SK-N-SH (cell line): Measurements from ENCODE around the gene MARK4. TPM values are rescaled to one million over a fixed set of nuclear protein-coding genes. Genes with fewer than 3 reads are reported as not detected.

Experiments
- CTCF ChIA-PET: fragments of 300-600, 350-600 bp; formaldehyde crosslinking; extraction: SDS; loops from one replicate; lab custom pipeline; 2021; lab: Yijun Ruan, JAX
- POLR2A ChIA-PET: fragments of 350-600 bp; sonication (Branson Sonifier 250); formaldehyde crosslinking; extraction: SDS; loops from one replicate; lab custom pipeline; 2020; ENCODE audit warnings: antibody characterized with exemption, inconsistent platforms; lab: Yijun Ruan, JAX
- DNase-seq: peaks from one replicate; pipeline ENCODE4 v3.0.0; 2012
- H2AFZ ChIP-seq: fragments of 200-600 bp; sonication (generic); 2 replicates; pipeline ENCODE4 v1.8.1; 2016; ENCODE audit warnings: antibody characterized with exemption, mild to moderate bottlenecking, low read depth
- H3F3A ChIP-seq: fragments of 200-600 bp; sonication (generic); replicated peaks from 2 replicates; pipeline ENCODE3; 2016; ENCODE audit warnings: antibody characterized with exemption, mild to moderate bottlenecking; ENCODE audit not compliant: insufficient read depth
- H3K27ac ChIP-seq, 2 experiments: fragments of 200-500 bp in 1 of 2; fragments of 200-600 bp in 1 of 2; sonication (Bioruptor generic) in 1 of 2; sonication (generic), shearing (Covaris generic) in 1 of 2; 2 replicates each; pipeline versions ENCODE4 v1.5.1 to v1.6.1; 2014 to 2016; ENCODE audit warnings: low read depth in 2 of 2, inconsistent platforms in 1 of 2, low read length in 1 of 2, mild to moderate bottlenecking in 1 of 2, mixed read lengths in 1 of 2
- H3K27me3 ChIP-seq: fragments of 200-600 bp; sonication (generic), shearing (Covaris generic); 2 replicates; pipeline ENCODE4 v1.6.1; 2016; ENCODE audit warnings: mixed run types; ENCODE audit not compliant: insufficient read depth
- H3K36me3 ChIP-seq, 2 experiments: fragments of 200-500 bp in 1 of 2; fragments of 200-600 bp in 1 of 2; sonication (Bioruptor generic) in 1 of 2; sonication (generic) in 1 of 2; replicated peaks in 1 of 2; 2 replicates each; pipeline versions ENCODE3 to v1.5.1; 2014 to 2016; ENCODE audit warnings: low read length in 1 of 2, mild to moderate bottlenecking in 1 of 2; ENCODE audit not compliant: insufficient read depth in 2 of 2, control insufficient read depth in 1 of 2
- H3K4me1 ChIP-seq, 2 experiments: fragments of 200-500 bp in 1 of 2; fragments of 200-600 bp in 1 of 2; sonication (Bioruptor generic) in 1 of 2; sonication (generic), shearing (Covaris generic) in 1 of 2; 2 replicates each; pipeline versions ENCODE4 v1.5.1 to v1.6.1; 2014 to 2016; ENCODE audit warnings: low read depth in 1 of 2, low read length in 1 of 2, mixed run types in 1 of 2; ENCODE audit not compliant: insufficient read depth in 2 of 2, control insufficient read depth in 1 of 2
- H3K4me2 ChIP-seq: fragments of 200-600 bp; sonication (generic), shearing (Covaris generic); 2 replicates; pipeline ENCODE4 v1.6.1; 2017; ENCODE audit warnings: mixed run types
- H3K4me3 ChIP-seq, 2 experiments: fragments of 200-500 bp in 1 of 2; fragments of 200-600 bp in 1 of 2; sonication (Bioruptor generic) in 1 of 2; sonication (generic), shearing (Covaris generic) in 1 of 2; 2 replicates each; pipeline versions ENCODE4 v1.5.1 to v1.8.1; 2014 to 2016; ENCODE audit warnings: low read depth in 2 of 2, inconsistent platforms in 1 of 2, low read length in 1 of 2, mild to moderate bottlenecking in 1 of 2, mixed read lengths in 1 of 2, moderate library complexity in 1 of 2
- H3K79me2 ChIP-seq: fragments of 200-600 bp; sonication (generic); 2 replicates; pipeline ENCODE4 v1.8.1; 2017; ENCODE audit warnings: mild to moderate bottlenecking; ENCODE audit not compliant: insufficient read depth
- H3K9ac ChIP-seq: fragments of 200-600 bp; sonication (generic); 2 replicates; pipeline ENCODE4 v1.6.1; 2017; ENCODE audit warnings: mixed run types
- H3K9me2 ChIP-seq: fragments of 200-600 bp; sonication (generic); 2 replicates; pipeline ENCODE4 v1.6.1; 2017; ENCODE audit warnings: mixed run types
- H3K9me3 ChIP-seq: fragments of 200-600 bp; sonication (generic); 2 replicates; pipeline ENCODE4 v1.6.1; 2017; ENCODE audit warnings: mixed run types, mild to moderate bottlenecking, moderate library complexity
- H4K20me1 ChIP-seq: fragments of 200-600 bp; sonication (generic); 2 replicates; pipeline ENCODE4 v1.6.1; 2017; ENCODE audit warnings: mild to moderate bottlenecking, mixed run types; ENCODE audit not compliant: insufficient read depth
- CHD2 ChIP-seq: fragments of 150-350 bp; IDR thresholded peaks from 2 replicates; pipeline ENCODE4 v1.6.1; 2018; ENCODE audit warnings: low read length; ENCODE audit not compliant: partially characterized antibody
- CTCF ChIP-seq: fragments of 200-600 bp; sonication (generic); IDR thresholded peaks from 2 replicates; pipeline ENCODE4 v1.6.1; 2017; ENCODE audit warnings: antibody characterized with exemption, mild to moderate bottlenecking, moderate library complexity
- ELF1 ChIP-seq: IDR thresholded peaks from 2 replicates; pipeline ENCODE4 v1.4.0; 2012
- EZH2phosphoT487 ChIP-seq: fragments of 200-600 bp; sonication (generic); IDR thresholded peaks from 2 replicates; pipeline ENCODE4 v1.6.1; 2017; ENCODE audit warnings: low read depth, mixed run types, mild to moderate bottlenecking, antibody characterized with exemption, moderate library complexity, borderline replicate concordance
- FOSL2 ChIP-seq: IDR thresholded peaks from 2 replicates; pipeline ENCODE4 v1.4.0; 2012; ENCODE audit warnings: low read depth, mild to moderate bottlenecking, moderate library complexity, borderline replicate concordance
- FOXJ3 ChIP-seq: sonication (generic); formaldehyde crosslinking; IDR thresholded peaks from 2 replicates; pipeline ENCODE4 v1.5.1; 2020; ENCODE audit warnings: mild to moderate bottlenecking, missing genetic modification reagents
- FOXM1 ChIP-seq: IDR thresholded peaks from 2 replicates; pipeline ENCODE4 v1.4.0; 2012; ENCODE audit warnings: low read depth, mild to moderate bottlenecking
- GABPA ChIP-seq: IDR thresholded peaks from 2 replicates; pipeline ENCODE4 v1.4.0; 2012; ENCODE audit warnings: low read depth, mild to moderate bottlenecking
- GATA2 ChIP-seq: sonication (generic); formaldehyde crosslinking; IDR thresholded peaks from 2 replicates; pipeline ENCODE4 v1.5.0; 2020; ENCODE audit warnings: mild to moderate bottlenecking, missing genetic modification reagents
- MXI1 ChIP-seq: IDR thresholded peaks from 2 replicates; pipeline ENCODE4 v1.6.1; 2012; ENCODE audit warnings: mild to moderate bottlenecking, low read depth, low read length, improper control_type of control experiment
- SMC3 ChIP-seq: IDR thresholded peaks from 2 replicates; pipeline ENCODE4 v1.6.1; 2012; ENCODE audit warnings: low read depth, low read length, improper control_type of control experiment
- TAF1 ChIP-seq: IDR thresholded peaks from 2 replicates; pipeline ENCODE4 v1.6.1; 2012; ENCODE audit warnings: low read depth, mild to moderate bottlenecking, low read length, moderate library complexity, borderline replicate concordance
- WGBS: methylation state at CpG from one replicate; pipeline ENCODE4 v1.1.6; 2017; ENCODE audit warnings: low lambda C conversion rate; 5-methylcytosine and 5-hydroxymethylcytosine counted together
- polyA plus RNA-seq, 3 experiments: library from polyadenylated mRNA; depleted of rRNA; stranded (reverse); fragments of >200 nt; gene quantifications; 2 replicates each; pipeline ENCODE4 v1.2.3, GENCODE V29; 2012
- TF ChIP-seq, protein P1 (sequence below): IDR thresholded peaks from 2 replicates; pipeline ENCODE4 v1.4.0; 2012; ENCODE audit warnings: low read depth, borderline replicate concordance
- TF ChIP-seq, protein P2 (sequence below): IDR thresholded peaks from 2 replicates; pipeline ENCODE4 v1.4.0; 2012; ENCODE audit warnings: low read depth

MARK4 gene
- polyA plus RNA-seq, 1 of the 3 experiments (the other 2 are of a cell fraction) = 16.3 TPM

DNA sequence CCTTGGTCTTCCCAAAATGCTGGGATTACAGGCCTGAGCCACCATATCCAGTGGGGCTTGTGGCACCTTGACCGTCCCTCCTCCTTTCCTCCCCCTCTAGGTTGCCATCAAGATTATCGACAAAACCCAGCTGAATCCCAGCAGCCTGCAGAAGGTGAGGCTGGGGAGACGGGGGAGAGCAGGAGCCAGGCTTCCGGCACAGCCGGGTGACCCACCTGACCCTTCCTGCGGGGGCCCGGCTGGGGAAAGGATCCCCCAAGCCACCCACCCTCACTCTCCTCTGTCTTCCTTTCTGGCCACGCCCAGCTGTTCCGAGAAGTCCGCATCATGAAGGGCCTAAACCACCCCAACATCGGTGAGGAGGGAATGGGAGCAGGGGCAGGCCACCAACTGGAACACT lies 11.9 kb downstream of the MARK4 start (continued):
- TF ChIP-seq CHD2 (no peak), FOXM1 (no peak), FOSL2 (no peak)
- TF ChIP-seq, protein P1, sequence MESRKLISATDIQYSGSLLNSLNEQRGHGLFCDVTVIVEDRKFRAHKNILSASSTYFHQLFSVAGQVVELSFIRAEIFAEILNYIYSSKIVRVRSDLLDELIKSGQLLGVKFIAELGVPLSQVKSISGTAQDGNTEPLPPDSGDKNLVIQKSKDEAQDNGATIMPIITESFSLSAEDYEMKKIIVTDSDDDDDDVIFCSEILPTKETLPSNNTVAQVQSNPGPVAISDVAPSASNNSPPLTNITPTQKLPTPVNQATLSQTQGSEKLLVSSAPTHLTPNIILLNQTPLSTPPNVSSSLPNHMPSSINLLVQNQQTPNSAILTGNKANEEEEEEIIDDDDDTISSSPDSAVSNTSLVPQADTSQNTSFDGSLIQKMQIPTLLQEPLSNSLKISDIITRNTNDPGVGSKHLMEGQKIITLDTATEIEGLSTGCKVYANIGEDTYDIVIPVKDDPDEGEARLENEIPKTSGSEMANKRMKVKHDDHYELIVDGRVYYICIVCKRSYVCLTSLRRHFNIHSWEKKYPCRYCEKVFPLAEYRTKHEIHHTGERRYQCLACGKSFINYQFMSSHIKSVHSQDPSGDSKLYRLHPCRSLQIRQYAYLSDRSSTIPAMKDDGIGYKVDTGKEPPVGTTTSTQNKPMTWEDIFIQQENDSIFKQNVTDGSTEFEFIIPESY = no peak

GRCh38 chr19:45264781-45265317 lies 13.8 kb downstream of the MARK4 start:
- no peak overlapping the region for H3K4me2 ChIP-seq
- H2AFZ ChIP-seq = no peak overlapping the region
- H3K4me3 ChIP-seq = no peak overlapping the region
- DNase-seq = no peak
- H3K36me3 ChIP-seq = peaks cover 0 to 3% of the 10 kb centered on the region in 2 experiments
- no peaks in the 10 kb centered on the region for H3K4me1 ChIP-seq
- H3K27me3 ChIP-seq = no peaks in the 10 kb centered on the region
- H3K27ac ChIP-seq = no peak overlapping the region
- peaks cover 4% of the 10 kb centered on the region for H3F3A ChIP-seq
- no peak overlapping the region for H3K9ac ChIP-seq
- H3K9me3 ChIP-seq = no peaks in the 10 kb centered on the region
- no peaks in the 10 kb centered on the region for H3K79me2 ChIP-seq
- H4K20me1 ChIP-seq = no peaks in the 10 kb centered on the region
- no peaks in the 10 kb centered on the region for H3K9me2 ChIP-seq
- CTCF ChIA-PET = interaction anchor here (1.5 to 2.0 kb wide), 2 partner anchors 16 to 74 kb away, joined by 4 to 5 read pairs; no protein-coding TSS in a partner anchor
- POLR2A ChIA-PET = no interaction called here
- 98% methylated on average over 19 of the region's 19 CpGs for WGBS
- TF ChIP-seq MXI1 = no peak
- no peak for TF ChIP-seq GATA2 (CRISPR knock-in tag)
- TF ChIP-seq EZH2phosphoT487 = no peak
- TF ChIP-seq GABPA = no peak
- TF ChIP-seq, protein P1 = no peak
- TF ChIP-seq, protein P2, sequence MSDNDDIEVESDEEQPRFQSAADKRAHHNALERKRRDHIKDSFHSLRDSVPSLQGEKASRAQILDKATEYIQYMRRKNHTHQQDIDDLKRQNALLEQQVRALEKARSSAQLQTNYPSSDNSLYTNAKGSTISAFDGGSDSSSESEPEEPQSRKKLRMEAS = no peak
- TF ChIP-seq FOXJ3 (CRISPR knock-in tag) = no peak
- TF ChIP-seq SMC3 = no peak
- TF ChIP-seq CTCF = no peak
- no peak for TF ChIP-seq ELF1
- TF ChIP-seq FOXM1 = no peak
- no peak for TF ChIP-seq TAF1
